ENCODE results near the gene SAT1.

SAT1 gene

GRCh38 chrX:23795221-23795620 lies 12.2 kb downstream of the SAT1 start:
- no peak for DNase-seq (ENCODE audit: extremely low read depth, insufficient read length)
- no peaks in the 10 kb centered on the region for H3K36me3 ChIP-seq (ENCODE audit: control insufficient read depth, insufficient read depth, low read length)
- H3K4me3 ChIP-seq (replicated peaks; ENCODE audit: low read depth, low read length), result no peak overlapping the region
- TF ChIP-seq CTCF (IDR thresholded peaks at IDR 0.05; ENCODE audit: insufficient read depth, low read length, poor library complexity, severe bottlenecking), result no peak
- H3K27me3 ChIP-seq (replicated peaks; ENCODE audit: control insufficient read depth, insufficient read depth, low read length), result no peaks in the 10 kb centered on the region

GRCh38 chrX:23797371-23798128 lies 14.6 kb downstream of the SAT1 start:
- DNase-seq (ENCODE audit: extremely low read depth, insufficient read length), result no peak
- no peak for TF ChIP-seq CTCF (IDR thresholded peaks at IDR 0.05; ENCODE audit: insufficient read depth, low read length, poor library complexity, severe bottlenecking)
- H3K4me3 ChIP-seq (replicated peaks; ENCODE audit: low read depth, low read length), result no peak overlapping the region
- H3K36me3 ChIP-seq (ENCODE audit: control insufficient read depth, insufficient read depth, low read length), result no peaks in the 10 kb centered on the region
- no peaks in the 10 kb centered on the region for H3K27me3 ChIP-seq (replicated peaks; ENCODE audit: control insufficient read depth, insufficient read depth, low read length)

- TF ChIP-seq CTCF (IDR thresholded peaks at IDR 0.05; ENCODE audit: insufficient read depth, low read length, poor library complexity, severe bottlenecking), result no peak
- Histone ChIP-seq H3K36me3 (ENCODE audit: control insufficient read depth, insufficient read depth, low read length) (no peaks in the 10 kb centered on the region), H3K4me3 (replicated peaks; ENCODE audit: low read depth, low read length) (no peak overlapping the region), H3K27me3 (replicated peaks; ENCODE audit: control insufficient read depth, insufficient read depth, low read length) (no peaks in the 10 kb centered on the region)
- no peak for DNase-seq (ENCODE audit: extremely low read depth, insufficient read length)
Observed at GRCh38 chrX:23799469-23800065, 16.6 kb downstream of the SAT1 start.

- H3K4me3 ChIP-seq (replicated peaks; ENCODE audit: low read depth, low read length), result no peak overlapping the region
- H3K36me3 ChIP-seq (ENCODE audit: control insufficient read depth, insufficient read depth, low read length), result no peaks in the 10 kb centered on the region
- no peaks in the 10 kb centered on the region for H3K27me3 ChIP-seq (replicated peaks; ENCODE audit: control insufficient read depth, insufficient read depth, low read length)
- no peak for TF ChIP-seq CTCF (IDR thresholded peaks at IDR 0.05; ENCODE audit: insufficient read depth, low read length, poor library complexity, severe bottlenecking)
- no peak for DNase-seq (ENCODE audit: extremely low read depth, insufficient read length)
Observed at GRCh38 chrX:23802431-23802830, 19.5 kb downstream of the SAT1 start.

- no peak for TF ChIP-seq CTCF (IDR thresholded peaks at IDR 0.05; ENCODE audit: insufficient read depth, low read length, poor library complexity, severe bottlenecking)
- no peaks in the 10 kb centered on the region for H3K27me3 ChIP-seq (replicated peaks; ENCODE audit: control insufficient read depth, insufficient read depth, low read length)
- DNase-seq (ENCODE audit: extremely low read depth, insufficient read length), result no peak
- no peak overlapping the region for H3K4me3 ChIP-seq (replicated peaks; ENCODE audit: low read depth, low read length)
- H3K36me3 ChIP-seq (ENCODE audit: control insufficient read depth, insufficient read depth, low read length), result no peaks in the 10 kb centered on the region
Observed at GRCh38 chrX:23803931-23804381, 21.0 kb downstream of the SAT1 start.

Data from GM06990 (cell line).